OCI-LY7 (cell line): ENCODE data around the gene SPINK1. TPM values are rescaled to one million over a fixed set of nuclear protein-coding genes. Genes with fewer than 3 reads are reported as not detected.

ENCODE experiments used
- BruUV-seq: library from RNA; stranded (reverse); fragments of 400-500 nt; replicated peaks from 2 replicates; lab custom pipeline; 2021; lab: Mats Ljungman, UMichigan
- CTCF ChIA-PET: fragments of 300-600 bp; sonication (Branson Sonifier 250); formaldehyde crosslinking; loops from one replicate; lab custom pipeline; 2022; ENCODE audit warnings: antibody characterized with exemption; ENCODE audit not compliant: unreplicated experiment; lab: Charles Lee
- POLR2A ChIA-PET: fragments of 300-600 bp; sonication (Branson Sonifier 250); formaldehyde crosslinking; loops from one replicate; lab custom pipeline; 2022; ENCODE audit warnings: antibody characterized with exemption; lab: Charles Lee
- DNase-seq: peaks from one replicate; pipeline ENCODE4 v3.0.0-alpha.2; 2015; ENCODE audit warnings: low spot score
- H2AFZ ChIP-seq: fragments of 200-600 bp; sonication (generic), shearing (Covaris generic); 2 replicates; pipeline ENCODE4 v1.6.1; 2014; ENCODE audit warnings: mild to moderate bottlenecking, antibody characterized with exemption, low read length, moderate library complexity
- H3K27ac ChIP-seq: fragments of 200-600 bp; sonication (generic); 2 replicates; pipeline ENCODE4 v1.5.1; 2014; ENCODE audit warnings: mixed run types, low read depth, mild to moderate bottlenecking, moderate library complexity, low read length, inconsistent platforms; ENCODE audit not compliant: poor library complexity, severe bottlenecking
- H3K36me3 ChIP-seq: fragments of 200-600 bp; sonication (generic); 2 replicates; pipeline ENCODE4 v1.6.1; 2014; ENCODE audit warnings: mild to moderate bottlenecking, antibody characterized with exemption, low read length, moderate library complexity, mixed read lengths; ENCODE audit not compliant: insufficient read depth
- H3K4me1 ChIP-seq: fragments of 200-600 bp; sonication (generic); 2 replicates; pipeline ENCODE4 v1.5.1; 2014; ENCODE audit warnings: mild to moderate bottlenecking, low read length; ENCODE audit not compliant: insufficient read depth, poor library complexity, severe bottlenecking
- H3K4me2 ChIP-seq: fragments of 200-600 bp; sonication (generic); 2 replicates; pipeline ENCODE4 v1.6.1; 2014; ENCODE audit warnings: mild to moderate bottlenecking, low read length
- H3K4me3 ChIP-seq: fragments of 200-600 bp; sonication (generic); 2 replicates; pipeline ENCODE4 v1.5.1; 2014; ENCODE audit warnings: mild to moderate bottlenecking, low read depth, low read length; ENCODE audit not compliant: poor library complexity, severe bottlenecking
- H3K79me2 ChIP-seq: fragments of 200-600 bp; sonication (generic); 2 replicates; pipeline ENCODE4 v1.6.1; 2016; ENCODE audit warnings: low read depth, mild to moderate bottlenecking, low read length, moderate library complexity, mixed read lengths; ENCODE audit not compliant: insufficient read depth
- H3K9me2 ChIP-seq: fragments of 200-600 bp; sonication (generic); 2 replicates; pipeline ENCODE4 v1.6.1; 2016; ENCODE audit warnings: mild to moderate bottlenecking, low read length, mixed read lengths; ENCODE audit not compliant: insufficient read depth
- H3K9me3 ChIP-seq: fragments of 200-600 bp; sonication (generic); 2 replicates; pipeline ENCODE4 v1.6.1; 2014; ENCODE audit warnings: mild to moderate bottlenecking, mixed run types, low read length, mixed read lengths
- H4K20me1 ChIP-seq: fragments of 200-600 bp; sonication (generic); 2 replicates; pipeline ENCODE4 v1.6.1; 2014; ENCODE audit warnings: mild to moderate bottlenecking, antibody characterized with exemption, low read length, moderate library complexity, mixed read lengths; ENCODE audit not compliant: insufficient read depth
- CTCF ChIP-seq: fragments of 200-600 bp; sonication (generic); conservative IDR thresholded peaks from 2 replicates; pipeline ENCODE4 v1.5.1; 2014; ENCODE audit warnings: mild to moderate bottlenecking, antibody characterized with exemption, low read length, moderate library complexity, mixed read lengths
- EZH2phosphoT487 ChIP-seq: fragments of 200-600 bp; sonication (generic); IDR thresholded peaks from 2 replicates; pipeline ENCODE4 v1.6.1; 2018; ENCODE audit warnings: low read depth, borderline replicate concordance, mild to moderate bottlenecking, mixed run types, antibody characterized with exemption, low read length, moderate library complexity, mixed read lengths
- intact Hi-C: fragments of 100-400 bp; cut with micrococcal nuclease; formaldehyde crosslinking; loops from one replicate; pipeline ENCODE4 v1.10.0; 2022; ENCODE audit not compliant: unreplicated experiment
- total RNA-seq, 2 experiments: library from RNA; depleted of rRNA in 1 of 2; stranded (reverse); fragments of >200 nt in 1 of 2; shearing (Covaris generic) in 1 of 2; gene quantifications; 2 replicates each; pipeline ENCODE4 v1.2.3, GENCODE V29; 2014 to 2022

The SPINK1 gene
- total RNA-seq, 2 experiments from 2014 or later, result not detected

GRCh38 chr5:147782110-147783028 lies 49.1 kb downstream of the SPINK1 start, which contains the start of gene JAKMIP2:
TSS of gene JAKMIP2 (minus strand) at chr5:147782728. CDS start at chr5:147671806, 110,922 bp downstream.
- TSS peak; percentile 80 for BruUV-seq
- ChIA-PET CTCF (interaction anchor here (0.8 to 1.0 kb wide), 2 partner anchors 23 to 43 kb away, joined by 4 read pairs; no protein-coding TSS in a partner anchor), POLR2A (interaction anchor here (0.7 to 1.7 kb wide), 21 partner anchors 8 to 1814 kb away, joined by 3 to 15 read pairs (median 4); no protein-coding TSS in a partner anchor)
- Histone ChIP-seq H3K4me2 (peak within 1 kb of the TSS; percentile 76), H3K4me3 (peak within 1 kb of the TSS; percentile 79), H3K36me3 (no peaks in the 10 kb centered on the region; the same call in 1 of the 2 replicates), H3K4me1 (peaks cover 29% of the 10 kb centered on the region), H3K9me3 (no peaks in the 10 kb centered on the region), H3K9me2 (no peaks in the 10 kb centered on the region), H4K20me1 (no peaks in the 10 kb centered on the region), H3K79me2 (peaks cover 21% of the 10 kb centered on the region; the same call in 1 of the 2 replicates), H3K27ac (peak within 1 kb of the TSS; percentile 85), H2AFZ (peak within 1 kb of the TSS; percentile 94)
- intact Hi-C loops, result loop anchor here (1.0 kb wide), 1 partner anchor 23 kb away; no protein-coding TSS in a partner anchor
- TF ChIP-seq EZH2phosphoT487 (no peak), CTCF (peak; percentile 64)
- peak; percentile 97 for DNase-seq

- no peaks in the 10 kb centered on the region for H3K9me2 ChIP-seq
- H3K4me3 ChIP-seq, result peak overlapping the region; percentile 79
- peaks cover 29% of the 10 kb centered on the region for H3K4me1 ChIP-seq
- H3K79me2 ChIP-seq, result peaks cover 21% of the 10 kb centered on the region; the same call in 1 of the 2 replicates
- TF ChIP-seq CTCF, result no peak
- peaks cover under 1% of the 10 kb centered on the region; the same call in 1 of the 2 replicates for H3K9me3 ChIP-seq
- ChIA-PET POLR2A (interaction anchor here (1.0 kb wide), 1 partner anchor 16 kb away, joined by 3 read pairs; no protein-coding TSS in a partner anchor), CTCF (interaction anchor here (0.5 kb wide), 1 partner anchor 1139 kb away, joined by 3 read pairs; no protein-coding TSS in a partner anchor)
- BruUV-seq, result no TSS peak
- H2AFZ ChIP-seq, result no peak overlapping the region; the same call in 1 of the 2 replicates
- H4K20me1 ChIP-seq, result no peaks in the 10 kb centered on the region
- intact Hi-C loops, result no loop called here
- H3K36me3 ChIP-seq, result no peaks in the 10 kb centered on the region; the same call in 1 of the 2 replicates
- peak overlapping the region; percentile 76 for H3K4me2 ChIP-seq
- peak overlapping the region; percentile 85 for H3K27ac ChIP-seq
- DNase-seq, result no peak
Observed at GRCh38 chr5:147780924-147781573, 50.4 kb downstream of the SPINK1 start.
